IPS-11a (cell line): ENCODE results near the gene CSF3.
"Not testable (repeated sequence)": the region's sequence is repeated elsewhere in the genome, so short reads cannot be mapped to it uniquely, and the experiment has no call there.

Experiments
- H3K4me3 ChIP-seq: one replicate; pipeline ENCODE4 v1.5.1; 2013; ENCODE audit warnings: low read depth, low read length, control low read depth

CSF3 gene

GRCh38 chr17:39996800-39997199 is 18.4 kb upstream of the CSF3 start:
- H3K4me3 ChIP-seq, result no peak overlapping the region

GRCh38 chr17:39997543-39997942 is 17.7 kb upstream of the CSF3 start:
- no peak overlapping the region for H3K4me3 ChIP-seq

- H3K4me3 ChIP-seq, result no peak overlapping the region
Measured at GRCh38 chr17:39999067-39999466, 16.2 kb upstream of the CSF3 start.

GRCh38 chr17:40000161-40000560 is 15.1 kb upstream of the CSF3 start:
- no peak overlapping the region for H3K4me3 ChIP-seq

- H3K4me3 ChIP-seq, result not testable (repeated sequence)
Measured at GRCh38 chr17:40001335-40001734, 13.9 kb upstream of the CSF3 start.

GRCh38 chr17:40004072-40004471 is 11.2 kb upstream of the CSF3 start:
- H3K4me3 ChIP-seq, result no peak overlapping the region

GRCh38 chr17:40004712-40005111 is 10.5 kb upstream of the CSF3 start:
- no peak overlapping the region for H3K4me3 ChIP-seq

GRCh38 chr17:40005520-40005919 is 9.7 kb upstream of the CSF3 start:
- no peak overlapping the region for H3K4me3 ChIP-seq

- H3K4me3 ChIP-seq, result not testable (repeated sequence)
Measured at GRCh38 chr17:40010946-40011500, 4.2 kb upstream of the CSF3 start.

- H3K4me3 ChIP-seq, result not testable (repeated sequence)
Measured at GRCh38 chr17:40012017-40012647, 3.1 kb upstream of the CSF3 start.

GRCh38 chr17:40014375-40014980 is 762 bp upstream of the CSF3 start:
- H3K4me3 ChIP-seq, result no peak overlapping the region

GRCh38 chr17:40015998-40016985 is 1.1 kb downstream of the CSF3 start:
- no peak overlapping the region for H3K4me3 ChIP-seq

GRCh38 chr17:40017422-40018080 is 2.3 kb downstream of the CSF3 start:
- no peak overlapping the region for H3K4me3 ChIP-seq

- no peak overlapping the region for H3K4me3 ChIP-seq
Measured at GRCh38 chr17:40018211-40019121, 3.2 kb downstream of the CSF3 start.

GRCh38 chr17:40019140-40019991 is 4.1 kb downstream of the CSF3 start:
- H3K4me3 ChIP-seq, result no peak overlapping the region

- no peak overlapping the region for H3K4me3 ChIP-seq
Measured at GRCh38 chr17:40020146-40020545, 4.9 kb downstream of the CSF3 start.

- no peak overlapping the region for H3K4me3 ChIP-seq
Measured at GRCh38 chr17:40021451-40021971, 6.3 kb downstream of the CSF3 start.

GRCh38 chr17:40022497-40022896 is 7.3 kb downstream of the CSF3 start:
- H3K4me3 ChIP-seq, result no peak overlapping the region
